ENCODE measurements around the gene COBLL1. TPM values are rescaled to one million over a fixed set of nuclear protein-coding genes. Genes with fewer than 3 reads are reported as not detected.

Gene COBLL1
- total and polyA plus RNA-seq, 5 donors from 2014 or later, result 0.49 to 1.3 TPM; not detected in 3

DNA sequence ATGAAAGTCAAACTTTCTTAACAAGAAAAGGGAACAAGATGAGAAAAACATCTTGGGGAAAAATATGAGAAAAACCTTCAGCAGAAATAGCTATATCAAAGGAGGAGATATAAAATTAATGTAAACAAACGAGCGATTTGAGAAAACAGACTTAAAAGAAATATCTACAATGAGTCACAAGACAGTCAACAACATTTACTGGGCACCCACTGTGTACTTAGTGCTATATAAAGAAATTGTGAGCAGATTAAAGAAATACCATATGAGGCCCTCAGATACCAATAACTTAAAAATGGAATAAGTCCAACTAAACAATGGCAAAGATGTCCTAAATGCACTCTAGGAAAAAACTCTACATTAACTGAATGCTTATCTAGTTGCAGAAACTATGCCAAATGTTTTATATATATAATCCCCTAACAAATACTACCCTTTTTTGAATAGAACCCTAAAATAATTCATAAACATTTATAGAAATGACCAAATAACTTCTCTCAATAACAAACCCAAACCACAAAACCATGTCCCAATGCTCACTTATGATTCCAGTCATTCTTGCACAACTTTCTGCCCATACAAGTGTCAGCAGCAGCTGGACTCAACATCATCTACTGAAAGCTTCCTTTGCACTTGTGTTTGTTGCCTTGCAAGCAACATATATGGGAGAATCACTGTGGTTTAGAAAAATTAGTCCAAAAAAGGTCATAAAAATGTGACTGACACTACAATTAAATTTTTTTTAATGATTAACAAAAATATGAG is 83.5 kb downstream of the COBLL1 start:
- H3K9me3 Mint-ChIP-seq, result peaks cover 0 to 7% (median 0%) of the 10 kb centered on the region in 7 donors
- H3K4me1 Mint-ChIP-seq, result no peaks in the 10 kb centered on the region
- Histone ChIP-seq H3K9me3 (ENCODE audit: control insufficient read depth in 2 of 2, low read length in 2 of 2) (no peaks in the 10 kb centered on the region), H3K36me3 (ENCODE audit: control insufficient read depth, insufficient read depth, low read length) (no peaks in the 10 kb centered on the region), H3K4me3 (ENCODE audit: low read depth, low read length) (no peak overlapping the region), H3K27me3 (ENCODE audit: control insufficient read depth, insufficient read depth, low read length) (no peaks in the 10 kb centered on the region), H3K4me1 (ENCODE audit: control insufficient read depth, insufficient read depth, low read length, poor library complexity, severe bottlenecking) (no peaks in the 10 kb centered on the region), H3K27ac (ENCODE audit: insufficient read depth, low read length, poor library complexity, severe bottlenecking) (no peak overlapping the region)
- ATAC-seq (ENCODE audit: low read depth in 2 of 2) (no peak), DNase-seq (no peak)
- H3K4me3 Mint-ChIP-seq, result no peak overlapping the region
- H3K27ac Mint-ChIP-seq, result no peak overlapping the region
- no peaks in the 10 kb centered on the region for H3K36me3 Mint-ChIP-seq
- no peaks in the 10 kb centered on the region for H3K27me3 Mint-ChIP-seq

DNA sequence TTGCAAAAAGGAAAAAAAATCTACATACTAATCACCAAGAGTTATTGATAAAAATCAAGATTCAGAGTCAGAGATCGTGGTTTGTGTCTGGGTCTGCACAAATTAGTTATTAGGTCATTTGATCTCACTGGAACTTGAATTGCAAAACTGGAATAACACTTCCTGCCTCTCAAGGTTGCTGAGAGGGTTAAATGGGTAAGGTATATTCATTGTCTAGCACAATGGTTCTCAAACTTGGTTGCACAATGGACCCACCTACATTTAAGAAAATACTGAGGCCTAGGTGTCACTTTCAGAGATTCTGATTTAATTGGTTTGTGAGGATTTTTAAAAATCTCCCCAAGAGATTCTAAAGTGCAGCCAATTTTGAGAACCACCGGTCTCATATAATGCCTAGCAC is 84.8 kb downstream of the COBLL1 start:
- no peak for ATAC-seq (ENCODE audit: low read depth in 2 of 2)
- Mint-ChIP-seq H3K4me1 (no peaks in the 10 kb centered on the region), H3K9me3 (peaks cover 0 to 3% (median 0%) of the 10 kb centered on the region in 7 donors), H3K27me3 (no peaks in the 10 kb centered on the region), H3K4me3 (no peak overlapping the region), H3K36me3 (no peaks in the 10 kb centered on the region), H3K27ac (no peak overlapping the region)
- Histone ChIP-seq H3K9me3 (ENCODE audit: control insufficient read depth in 2 of 2, low read length in 2 of 2) (no peaks in the 10 kb centered on the region), H3K36me3 (ENCODE audit: control insufficient read depth, insufficient read depth, low read length) (no peaks in the 10 kb centered on the region), H3K27me3 (ENCODE audit: control insufficient read depth, insufficient read depth, low read length) (no peaks in the 10 kb centered on the region), H3K27ac (ENCODE audit: insufficient read depth, low read length, poor library complexity, severe bottlenecking) (no peak overlapping the region), H3K4me1 (ENCODE audit: control insufficient read depth, insufficient read depth, low read length, poor library complexity, severe bottlenecking) (no peaks in the 10 kb centered on the region), H3K4me3 (ENCODE audit: low read depth, low read length) (no peak overlapping the region)
- DNase-seq, result no peak

- no peak for ATAC-seq (ENCODE audit: low read depth in 2 of 2)
Measured at GRCh38 chr2:164755952-164756351, 85.7 kb downstream of the COBLL1 start.

GRCh38 chr2:164754157-164755093 is 87.2 kb downstream of the COBLL1 start:
- no peak for ATAC-seq (ENCODE audit: low read depth in 2 of 2)
- Mint-ChIP-seq H3K4me3 (no peak overlapping the region), H3K4me1 (no peaks in the 10 kb centered on the region), H3K27me3 (no peaks in the 10 kb centered on the region), H3K9me3 (no peaks in the 10 kb centered on the region), H3K27ac (no peak overlapping the region), H3K36me3 (no peaks in the 10 kb centered on the region)
- H3K9me3 ChIP-seq (ENCODE audit: control insufficient read depth in 2 of 2, low read length in 2 of 2), result no peaks in the 10 kb centered on the region
- no peaks in the 10 kb centered on the region for H3K4me1 ChIP-seq (ENCODE audit: control insufficient read depth, insufficient read depth, low read length, poor library complexity, severe bottlenecking)
- H3K27me3 ChIP-seq (ENCODE audit: control insufficient read depth, insufficient read depth, low read length), result no peaks in the 10 kb centered on the region
- DNase-seq, result no peak
- H3K4me3 ChIP-seq (ENCODE audit: low read depth, low read length), result no peak overlapping the region
- H3K36me3 ChIP-seq (ENCODE audit: control insufficient read depth, insufficient read depth, low read length), result no peaks in the 10 kb centered on the region
- H3K27ac ChIP-seq (ENCODE audit: insufficient read depth, low read length, poor library complexity, severe bottlenecking), result no peak overlapping the region

More at GRCh38 chr2:164755952-164756351, 85.7 kb downstream of the COBLL1 start:
- Mint-ChIP-seq H3K9me3 (no peaks in the 10 kb centered on the region), H3K36me3 (no peaks in the 10 kb centered on the region), H3K27me3 (no peaks in the 10 kb centered on the region), H3K27ac (no peak overlapping the region), H3K4me3 (no peak overlapping the region), H3K4me1 (no peaks in the 10 kb centered on the region)
- H3K27ac ChIP-seq (ENCODE audit: insufficient read depth, low read length, poor library complexity, severe bottlenecking), result no peak overlapping the region
- no peaks in the 10 kb centered on the region for H3K9me3 ChIP-seq (ENCODE audit: control insufficient read depth in 2 of 2, low read length in 2 of 2)
- DNase-seq, result no peak
- H3K4me3 ChIP-seq (ENCODE audit: low read depth, low read length), result no peak overlapping the region
- H3K4me1 ChIP-seq (ENCODE audit: control insufficient read depth, insufficient read depth, low read length, poor library complexity, severe bottlenecking), result no peaks in the 10 kb centered on the region
- H3K27me3 ChIP-seq (ENCODE audit: control insufficient read depth, insufficient read depth, low read length), result no peaks in the 10 kb centered on the region
- no peaks in the 10 kb centered on the region for H3K36me3 ChIP-seq (ENCODE audit: control insufficient read depth, insufficient read depth, low read length)

GRCh38 chr2:164752956-164753355 is 88.7 kb downstream of the COBLL1 start:
- H3K4me3 ChIP-seq (ENCODE audit: low read depth, low read length), result no peak overlapping the region
- Mint-ChIP-seq H3K36me3 (no peaks in the 10 kb centered on the region), H3K4me1 (no peaks in the 10 kb centered on the region), H3K27me3 (no peaks in the 10 kb centered on the region), H3K9me3 (no peaks in the 10 kb centered on the region), H3K27ac (no peak overlapping the region), H3K4me3 (no peak overlapping the region)
- ATAC-seq (ENCODE audit: low read depth in 2 of 2), result no peak
- H3K9me3 ChIP-seq (ENCODE audit: control insufficient read depth in 2 of 2, low read length in 2 of 2), result no peaks in the 10 kb centered on the region
- no peak overlapping the region for H3K27ac ChIP-seq (ENCODE audit: insufficient read depth, low read length, poor library complexity, severe bottlenecking)
- no peaks in the 10 kb centered on the region for H3K36me3 ChIP-seq (ENCODE audit: control insufficient read depth, insufficient read depth, low read length)
- H3K27me3 ChIP-seq (ENCODE audit: control insufficient read depth, insufficient read depth, low read length), result no peaks in the 10 kb centered on the region
- H3K4me1 ChIP-seq (ENCODE audit: control insufficient read depth, insufficient read depth, low read length, poor library complexity, severe bottlenecking), result no peaks in the 10 kb centered on the region
- DNase-seq, result no peak

GRCh38 chr2:164747783-164748433 is 93.7 kb downstream of the COBLL1 start:
- Mint-ChIP-seq H3K27me3 (peaks cover 5% of the 10 kb centered on the region), H3K36me3 (no peaks in the 10 kb centered on the region), H3K4me3 (no peak overlapping the region), H3K27ac (no peak overlapping the region), H3K9me3 (peaks cover 0 to 2% (median 0%) of the 10 kb centered on the region in 7 donors), H3K4me1 (no peaks in the 10 kb centered on the region)
- Histone ChIP-seq H3K27me3 (ENCODE audit: control insufficient read depth, insufficient read depth, low read length) (no peaks in the 10 kb centered on the region), H3K9me3 (ENCODE audit: control insufficient read depth in 2 of 2, low read length in 2 of 2) (no peaks in the 10 kb centered on the region), H3K4me3 (ENCODE audit: low read depth, low read length) (no peak overlapping the region), H3K27ac (ENCODE audit: insufficient read depth, low read length, poor library complexity, severe bottlenecking) (no peak overlapping the region), H3K4me1 (ENCODE audit: control insufficient read depth, insufficient read depth, low read length, poor library complexity, severe bottlenecking) (no peaks in the 10 kb centered on the region), H3K36me3 (ENCODE audit: control insufficient read depth, insufficient read depth, low read length) (no peaks in the 10 kb centered on the region)
- ATAC-seq (ENCODE audit: low read depth in 2 of 2), result no peak
- no peak for DNase-seq

DNA sequence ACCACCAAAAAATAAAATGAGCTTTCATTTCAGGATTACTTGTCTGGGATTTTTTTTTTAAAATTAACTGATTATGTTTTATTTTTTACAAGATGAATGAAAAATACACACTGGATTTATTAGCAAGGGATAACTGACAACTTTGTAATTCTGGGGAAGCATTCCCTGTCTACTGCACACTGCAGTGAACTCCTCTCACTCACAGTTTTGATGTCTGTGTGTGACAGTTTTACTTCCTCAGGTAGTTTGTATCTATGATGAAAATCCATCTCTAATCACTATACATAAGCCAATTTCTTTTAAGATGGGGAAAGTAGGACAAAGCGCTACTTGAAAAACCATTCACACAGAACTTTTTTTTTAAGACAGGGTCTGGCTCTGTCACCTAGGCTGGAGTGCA is 94.5 kb downstream of the COBLL1 start:
- Histone ChIP-seq H3K27me3 (ENCODE audit: control insufficient read depth, insufficient read depth, low read length) (no peaks in the 10 kb centered on the region), H3K4me3 (ENCODE audit: low read depth, low read length) (no peak overlapping the region), H3K27ac (ENCODE audit: insufficient read depth, low read length, poor library complexity, severe bottlenecking) (no peak overlapping the region), H3K36me3 (ENCODE audit: control insufficient read depth, insufficient read depth, low read length) (no peaks in the 10 kb centered on the region), H3K9me3 (ENCODE audit: control insufficient read depth in 2 of 2, low read length in 2 of 2) (no peaks in the 10 kb centered on the region), H3K4me1 (ENCODE audit: control insufficient read depth, insufficient read depth, low read length, poor library complexity, severe bottlenecking) (no peaks in the 10 kb centered on the region)
- no peaks in the 10 kb centered on the region for H3K36me3 Mint-ChIP-seq
- ATAC-seq (ENCODE audit: low read depth in 2 of 2) (no peak), DNase-seq (no peak)
- no peak overlapping the region for H3K27ac Mint-ChIP-seq
- H3K4me1 Mint-ChIP-seq, result no peaks in the 10 kb centered on the region
- H3K9me3 Mint-ChIP-seq, result peaks cover 0 to 2% (median 0%) of the 10 kb centered on the region in 7 donors
- H3K4me3 Mint-ChIP-seq, result no peak overlapping the region
- H3K27me3 Mint-ChIP-seq, result peaks cover 5% of the 10 kb centered on the region
